Measurements from ENCODE around the gene MORN1. TPM values are rescaled to one million over a fixed set of nuclear protein-coding genes. Genes with fewer than 3 reads are reported as not detected.
"Not testable (repeated sequence)": the region's sequence is repeated elsewhere in the genome, so short reads cannot be mapped to it uniquely, and the experiment has no call there.

MORN1 gene
- total RNA-seq, 1 donor from 2014 or later: 35.3 TPM

DNA sequence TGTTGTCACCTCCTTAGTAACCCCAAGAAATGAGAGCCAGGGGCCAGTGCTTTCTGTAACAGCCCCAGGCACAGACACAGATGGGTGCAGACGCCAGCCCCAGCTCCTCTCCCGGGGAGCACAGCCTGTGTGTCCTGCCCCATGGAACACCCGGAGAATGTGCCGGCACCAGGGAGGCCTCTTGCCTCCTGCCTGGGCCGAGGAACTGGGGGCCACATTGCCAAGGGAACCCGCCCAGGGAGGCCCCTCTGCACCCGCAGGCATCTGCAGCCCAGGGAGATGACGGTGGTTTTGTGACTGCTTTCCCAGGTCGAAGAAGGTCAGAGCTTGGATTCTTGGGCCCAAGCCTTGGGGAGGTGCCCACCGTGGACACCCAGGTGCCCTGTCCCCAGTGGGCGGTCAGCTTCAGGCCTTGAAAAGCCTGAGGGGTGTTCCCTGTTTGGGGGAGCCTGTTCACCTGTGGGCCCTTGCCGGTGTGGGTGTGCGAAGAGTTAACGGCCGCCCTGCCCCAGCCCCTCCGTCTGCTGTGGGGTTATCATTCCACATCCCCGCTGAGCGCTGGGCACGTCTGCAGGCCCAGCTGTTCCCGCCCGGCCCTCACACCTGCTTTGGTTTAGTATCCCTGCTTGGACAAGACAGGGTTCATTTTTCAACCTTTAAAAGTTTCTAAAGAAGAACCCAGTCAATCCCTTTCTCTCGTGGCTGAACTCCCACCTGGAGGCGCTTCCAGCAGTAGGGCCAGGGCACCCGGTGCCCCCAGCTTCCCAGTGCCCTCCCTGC, 62.5 kb downstream of the MORN1 start:
- H3K4me3 Mint-ChIP-seq (ENCODE audit: low read depth): no peak overlapping the region
- TF ChIP-seq, protein P1, sequence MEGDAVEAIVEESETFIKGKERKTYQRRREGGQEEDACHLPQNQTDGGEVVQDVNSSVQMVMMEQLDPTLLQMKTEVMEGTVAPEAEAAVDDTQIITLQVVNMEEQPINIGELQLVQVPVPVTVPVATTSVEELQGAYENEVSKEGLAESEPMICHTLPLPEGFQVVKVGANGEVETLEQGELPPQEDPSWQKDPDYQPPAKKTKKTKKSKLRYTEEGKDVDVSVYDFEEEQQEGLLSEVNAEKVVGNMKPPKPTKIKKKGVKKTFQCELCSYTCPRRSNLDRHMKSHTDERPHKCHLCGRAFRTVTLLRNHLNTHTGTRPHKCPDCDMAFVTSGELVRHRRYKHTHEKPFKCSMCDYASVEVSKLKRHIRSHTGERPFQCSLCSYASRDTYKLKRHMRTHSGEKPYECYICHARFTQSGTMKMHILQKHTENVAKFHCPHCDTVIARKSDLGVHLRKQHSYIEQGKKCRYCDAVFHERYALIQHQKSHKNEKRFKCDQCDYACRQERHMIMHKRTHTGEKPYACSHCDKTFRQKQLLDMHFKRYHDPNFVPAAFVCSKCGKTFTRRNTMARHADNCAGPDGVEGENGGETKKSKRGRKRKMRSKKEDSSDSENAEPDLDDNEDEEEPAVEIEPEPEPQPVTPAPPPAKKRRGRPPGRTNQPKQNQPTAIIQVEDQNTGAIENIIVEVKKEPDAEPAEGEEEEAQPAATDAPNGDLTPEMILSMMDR (IDR thresholded peaks at IDR 0.05; ENCODE audit: unreplicated experiment): no peak
- H3K9me3 Mint-ChIP-seq (ENCODE audit: low read depth): no peaks in the 10 kb centered on the region
- no peaks in the 10 kb centered on the region for H3K36me3 Mint-ChIP-seq (ENCODE audit: insufficient read depth)
- H3K4me1 Mint-ChIP-seq (ENCODE audit: low read depth): no peaks in the 10 kb centered on the region
- DNase-seq (ENCODE audit: low spot score, unreplicated experiment): no peak
- no peak overlapping the region for H3K27ac Mint-ChIP-seq
- H3K27me3 Mint-ChIP-seq: peaks cover 20% of the 10 kb centered on the region

DNA sequence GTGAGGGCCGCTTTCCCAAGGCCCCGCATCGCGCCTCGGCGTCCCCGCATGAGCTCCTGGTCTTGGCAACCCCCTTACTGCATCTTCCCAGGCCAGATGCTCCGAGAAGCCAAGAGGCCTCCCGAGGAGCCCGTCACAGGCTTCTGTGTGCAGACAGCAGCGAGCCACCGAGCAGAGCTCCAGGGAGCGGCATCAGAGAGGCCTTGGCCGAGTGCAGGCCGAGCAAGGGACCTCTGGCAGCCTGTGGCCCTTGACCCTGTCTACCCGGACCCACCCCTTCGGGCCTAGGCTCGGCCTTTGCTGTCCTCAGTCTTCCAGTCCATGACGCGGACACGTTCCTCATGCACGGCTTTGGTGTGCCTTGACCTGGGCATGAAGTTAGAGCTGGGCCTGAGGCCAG, 63.5 kb downstream of the MORN1 start:
- Mint-ChIP-seq H3K4me1 (ENCODE audit: low read depth) (no peaks in the 10 kb centered on the region), H3K4me3 (ENCODE audit: low read depth) (no peak overlapping the region), H3K9me3 (ENCODE audit: low read depth) (no peaks in the 10 kb centered on the region), H3K27me3 (peaks cover 20% of the 10 kb centered on the region), H3K36me3 (ENCODE audit: insufficient read depth) (no peaks in the 10 kb centered on the region), H3K27ac (no peak overlapping the region)
- TF ChIP-seq, protein P1 (IDR thresholded peaks at IDR 0.05; ENCODE audit: unreplicated experiment): no peak
- no peak for DNase-seq (ENCODE audit: low spot score, unreplicated experiment)

DNA sequence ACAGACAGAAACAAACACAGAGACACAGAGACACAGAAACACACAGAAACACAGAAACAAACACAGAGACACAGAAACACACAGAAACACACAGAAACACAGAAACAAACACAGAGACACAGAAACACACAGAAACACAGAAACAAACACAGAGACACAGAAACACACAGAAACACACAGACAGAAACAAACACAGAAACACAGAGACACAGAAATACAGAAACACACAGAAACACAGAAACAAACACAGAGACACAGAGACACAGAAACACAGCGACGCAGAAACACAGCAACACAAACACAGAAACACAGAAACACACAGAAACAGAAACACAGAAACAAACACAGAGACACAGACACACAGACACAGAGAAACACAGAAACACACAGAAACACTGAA, 64.2 kb downstream of the MORN1 start:
- not testable (repeated sequence) for H3K36me3 Mint-ChIP-seq (ENCODE audit: insufficient read depth); H3K9me3 Mint-ChIP-seq (ENCODE audit: low read depth); H3K4me3 Mint-ChIP-seq (ENCODE audit: low read depth); DNase-seq (ENCODE audit: low spot score, unreplicated experiment); H3K4me1 Mint-ChIP-seq (ENCODE audit: low read depth)
- Mint-ChIP-seq H3K27ac (peak overlapping the region; percentile 2), H3K27me3 (peaks cover 20% of the 10 kb centered on the region)

DNA sequence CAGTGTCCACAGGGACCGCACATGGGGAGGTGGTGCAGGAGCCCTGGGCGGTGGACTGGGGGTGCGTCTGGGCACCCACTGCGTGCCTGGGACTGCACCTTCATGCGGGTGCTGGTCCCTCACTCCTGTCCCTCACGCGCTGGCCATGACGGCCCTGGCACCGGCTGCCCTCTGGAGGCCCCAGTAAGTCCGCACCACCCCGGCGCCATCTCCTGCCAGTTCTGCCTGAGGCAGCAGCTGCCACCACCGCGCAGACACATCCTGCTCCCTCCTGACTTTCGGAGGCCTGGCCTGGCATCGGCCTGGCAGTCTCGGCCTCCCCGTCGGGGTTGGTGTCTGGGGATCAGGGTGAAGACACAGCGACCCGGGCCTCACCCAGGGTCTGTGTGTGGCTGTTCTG, 64.8 kb downstream of the MORN1 start:
- H3K4me1 Mint-ChIP-seq (ENCODE audit: low read depth): peaks cover 3% of the 10 kb centered on the region
- no peak overlapping the region for H3K27ac Mint-ChIP-seq
- H3K4me3 Mint-ChIP-seq (ENCODE audit: low read depth): no peak overlapping the region

DNA sequence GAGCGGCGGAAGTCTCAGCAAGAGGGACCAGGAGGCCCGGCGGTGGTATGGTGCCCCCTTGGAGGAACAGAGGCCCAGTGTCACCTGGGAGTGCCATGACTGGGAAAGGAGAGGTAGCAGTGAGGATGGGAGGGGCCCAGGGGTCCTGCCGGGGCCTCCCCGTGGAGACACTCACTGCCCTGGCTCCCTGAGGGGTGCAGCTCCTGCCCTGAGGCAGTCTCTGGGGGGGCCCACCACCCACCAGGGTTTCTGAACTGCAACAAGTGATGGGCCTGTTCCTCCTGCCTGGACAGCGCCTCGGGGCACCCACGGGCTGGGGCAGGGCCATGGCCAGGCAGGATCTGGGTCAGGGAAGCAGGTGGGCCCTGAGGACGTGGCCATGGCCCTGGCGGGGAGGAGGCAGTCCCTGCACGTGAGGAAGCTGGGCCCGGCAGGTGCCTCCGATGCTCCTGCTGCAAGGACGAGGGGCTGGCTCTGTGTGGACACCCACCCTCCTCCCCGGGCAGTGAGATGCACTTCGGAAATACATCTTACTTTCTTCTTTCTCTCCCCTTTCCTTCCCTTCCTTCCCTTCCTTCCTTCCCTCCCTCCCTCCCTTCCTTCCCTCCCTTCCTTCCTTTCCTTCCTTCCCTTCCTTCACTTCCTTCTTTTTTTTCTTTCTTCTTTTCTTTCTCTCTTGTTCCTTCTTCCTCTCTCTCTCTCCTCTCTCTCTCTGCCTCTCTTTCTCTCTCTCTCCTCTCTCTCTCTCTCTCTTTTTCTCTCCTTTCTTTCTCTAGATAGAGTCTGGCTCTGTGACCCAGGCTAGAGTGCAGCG, 66.6 kb downstream of the MORN1 start:
- H3K9me3 Mint-ChIP-seq (ENCODE audit: low read depth): no peaks in the 10 kb centered on the region
- H3K4me1 Mint-ChIP-seq (ENCODE audit: low read depth): peaks cover 3% of the 10 kb centered on the region
- peaks cover 20% of the 10 kb centered on the region for H3K27me3 Mint-ChIP-seq
- H3K27ac Mint-ChIP-seq: no peak overlapping the region
- no peaks in the 10 kb centered on the region for H3K36me3 Mint-ChIP-seq (ENCODE audit: insufficient read depth)
- TF ChIP-seq, protein P1 (IDR thresholded peaks at IDR 0.05; ENCODE audit: unreplicated experiment): no peak
- DNase-seq (ENCODE audit: low spot score, unreplicated experiment): no peak
- H3K4me3 Mint-ChIP-seq (ENCODE audit: low read depth): no peak overlapping the region

More for the DNA sequence above, 64.8 kb downstream of the MORN1 start:
- Mint-ChIP-seq H3K9me3 (ENCODE audit: low read depth) (no peaks in the 10 kb centered on the region), H3K27me3 (peaks cover 20% of the 10 kb centered on the region), H3K36me3 (ENCODE audit: insufficient read depth) (no peaks in the 10 kb centered on the region)
- DNase-seq (ENCODE audit: low spot score, unreplicated experiment): no peak
- TF ChIP-seq, protein P1 (IDR thresholded peaks at IDR 0.05; ENCODE audit: unreplicated experiment): no peak
